NCI-H510A (cell line): ENCODE data around the gene SVEP1.
"Not testable (repeated sequence)": the region's sequence is repeated elsewhere in the genome, so short reads cannot be mapped to it uniquely, and the experiment has no call there.

Experiments used
- DNase-seq: peaks from one replicate; lab custom pipeline; 2025; lab: John Stamatoyannopoulos, UW

SVEP1 gene

DNA sequence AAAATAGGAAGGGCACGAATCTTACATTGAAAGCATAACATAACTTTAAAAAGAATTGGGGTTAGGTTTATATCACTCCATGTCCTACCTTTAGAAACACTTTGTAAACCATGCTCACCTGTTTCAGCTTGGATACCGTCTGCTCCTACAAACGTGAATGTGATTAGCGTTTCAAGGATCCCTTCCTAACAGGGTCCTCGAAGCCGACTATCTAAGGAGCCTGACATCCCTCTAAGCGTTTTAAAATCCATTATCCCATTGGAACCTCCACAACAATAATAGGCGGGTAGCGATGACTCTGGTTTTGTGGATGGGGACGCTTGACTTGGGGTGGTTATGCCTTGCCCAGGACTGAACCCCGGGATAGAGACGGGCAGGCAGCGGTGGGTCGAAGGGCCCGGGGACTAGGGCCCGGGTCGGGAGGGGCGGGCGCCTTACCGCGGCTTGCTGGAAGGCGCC is 937 bp downstream of the SVEP1 start:
- no peak for DNase-seq

DNA sequence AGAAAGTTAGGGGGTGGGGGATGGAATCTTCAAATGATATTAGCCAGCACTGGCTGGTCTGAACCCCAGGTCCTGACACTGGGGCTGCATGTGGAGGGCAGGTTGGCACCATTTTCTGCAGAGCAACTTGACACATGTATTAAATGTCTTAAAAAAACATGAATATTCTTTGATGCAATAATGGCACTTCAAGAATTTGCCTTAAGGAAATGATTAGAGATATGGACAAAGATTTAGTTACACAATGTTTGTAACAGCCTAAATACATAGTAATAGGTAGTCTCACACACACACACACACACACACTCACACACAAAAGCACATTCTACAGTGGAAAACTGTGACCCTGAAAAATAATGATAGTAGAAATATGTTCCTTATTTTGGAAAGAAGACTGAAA is 3.6 kb downstream of the SVEP1 start:
- no peak for DNase-seq

GRCh38 chr9:110575169-110575568 is 4.4 kb downstream of the SVEP1 start:
- DNase-seq, result no peak

DNA sequence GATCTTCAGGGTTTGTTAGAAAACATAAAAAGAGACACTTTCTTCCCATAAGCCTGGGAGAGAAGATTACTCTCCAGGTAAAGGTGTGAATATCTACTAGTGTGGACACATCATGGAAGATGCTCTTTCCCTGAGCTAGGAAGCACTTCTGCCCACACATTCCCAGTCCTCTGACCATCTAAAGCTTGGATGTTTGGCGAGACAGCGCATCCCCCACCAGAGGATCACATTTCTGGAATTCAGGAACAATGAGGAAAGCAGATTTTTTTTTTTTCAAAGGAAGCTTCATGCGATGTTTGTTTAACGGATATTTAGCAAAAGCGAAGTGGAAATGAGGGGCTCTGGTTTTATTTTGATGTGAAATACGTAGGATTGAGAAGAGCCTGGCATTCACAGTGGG is 6.2 kb downstream of the SVEP1 start:
- DNase-seq, result no peak

DNA sequence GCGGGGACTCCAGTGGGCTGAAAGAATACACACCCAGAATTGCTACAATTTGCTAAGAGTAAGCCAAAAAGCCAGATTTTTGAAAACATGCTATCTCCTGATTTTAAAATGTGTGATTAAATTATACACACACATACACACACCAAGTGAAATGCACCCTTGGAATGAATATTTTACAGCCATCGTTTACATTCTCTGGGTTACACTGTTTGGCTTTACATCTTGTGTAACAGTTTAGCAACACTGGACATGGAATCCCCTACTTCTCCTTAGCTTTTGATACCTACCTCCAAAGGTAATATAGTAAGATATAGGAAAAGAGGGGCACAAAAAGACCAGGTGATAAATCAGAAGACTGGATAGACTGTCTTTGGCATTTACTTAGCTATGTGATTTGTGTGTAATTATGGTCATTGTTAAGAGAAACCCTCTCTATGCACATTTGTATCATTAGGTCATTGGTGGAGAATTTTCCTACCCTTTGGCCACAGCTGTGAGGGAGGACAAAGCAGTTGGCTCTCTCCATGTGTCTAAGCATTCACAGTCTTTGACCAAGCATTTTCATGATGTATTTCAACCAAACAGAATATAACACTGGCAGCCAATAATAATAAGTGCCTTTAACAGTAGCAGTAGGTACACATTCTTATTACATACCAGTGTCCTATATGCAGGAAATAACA is 7.6 kb downstream of the SVEP1 start:
- no peak for DNase-seq

DNA sequence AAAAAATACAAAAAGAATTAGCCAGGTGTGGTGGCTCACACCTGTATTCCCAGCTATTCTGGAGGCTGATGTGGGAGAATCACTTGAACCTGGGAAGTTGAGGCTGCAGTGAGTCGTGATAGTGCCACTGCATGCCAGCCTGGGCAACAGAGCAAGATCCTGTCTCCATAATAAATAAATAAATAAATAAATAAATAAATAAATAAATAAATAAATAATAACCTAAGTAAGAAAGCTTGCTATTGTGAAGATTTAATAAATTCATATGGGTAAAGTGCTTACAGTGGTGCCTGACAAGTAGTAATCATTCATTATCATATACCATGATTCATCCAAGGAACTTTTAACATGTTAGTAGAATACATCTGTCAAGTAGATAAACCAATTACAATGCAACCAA is 13.4 kb downstream of the SVEP1 start:
- no peak for DNase-seq

GRCh38 chr9:110561826-110562225 is 17.7 kb downstream of the SVEP1 start:
- DNase-seq, result no peak

DNA sequence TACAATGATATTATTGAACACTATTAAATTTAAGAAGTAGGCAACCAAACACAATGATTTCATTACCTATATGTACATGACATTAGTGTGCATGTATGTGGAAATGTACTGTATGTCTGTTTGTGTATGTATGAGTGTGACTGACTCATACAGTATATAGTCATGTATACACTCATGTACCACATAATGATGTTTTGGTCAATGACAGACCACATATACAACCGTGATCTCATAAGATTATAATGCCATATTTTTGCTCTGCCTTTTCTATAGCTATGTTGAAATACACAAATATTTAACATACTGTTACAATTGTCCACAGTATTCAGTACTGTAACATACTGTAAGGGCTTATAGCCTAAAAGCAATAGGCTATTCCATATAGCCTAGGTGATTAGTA is 19.7 kb downstream of the SVEP1 start:
- no peak for DNase-seq

- no peak for DNase-seq
Observed at GRCh38 chr9:110555551-110556331, 23.8 kb downstream of the SVEP1 start.

DNA sequence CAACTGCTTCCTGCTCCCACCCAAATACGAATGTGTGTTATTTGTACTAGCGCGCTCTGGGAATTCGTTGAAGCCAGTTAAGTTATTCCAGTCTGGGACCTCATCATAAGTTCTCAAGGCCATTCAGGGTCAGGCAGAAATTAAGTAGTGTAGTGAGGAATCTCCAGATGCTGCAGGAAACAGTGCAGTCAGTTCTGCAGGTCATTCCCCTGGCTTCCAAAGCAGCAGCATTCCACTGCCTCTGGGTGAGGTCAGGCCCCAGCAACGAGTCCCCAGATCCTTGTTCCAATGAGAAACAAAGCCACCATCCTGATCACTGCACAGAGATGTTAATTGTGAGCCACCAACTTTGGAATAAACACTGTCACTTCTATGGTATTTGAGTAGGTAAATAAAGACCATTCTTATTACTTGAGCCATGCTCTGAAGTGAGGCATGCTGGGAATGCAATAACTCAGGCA is 33.1 kb downstream of the SVEP1 start:
- no peak for DNase-seq

DNA sequence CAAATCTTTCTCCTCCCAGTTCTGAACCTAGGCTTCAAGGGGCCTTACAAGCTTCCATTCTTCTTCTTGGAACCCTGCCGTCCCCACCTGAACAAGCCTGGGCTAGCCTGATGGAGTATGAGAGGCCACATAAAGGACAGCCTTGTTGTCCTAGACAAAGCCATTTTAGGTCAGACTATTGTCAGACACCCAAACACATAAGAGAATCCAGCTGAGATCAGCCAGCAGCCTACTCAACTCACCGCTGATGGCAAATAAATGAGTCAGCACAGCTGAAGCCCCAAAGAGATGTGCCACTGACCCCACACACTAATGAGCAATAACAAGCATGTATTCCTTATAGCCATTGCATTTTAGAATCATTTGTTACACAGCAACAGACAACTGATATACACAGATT is 33.8 kb downstream of the SVEP1 start:
- no peak for DNase-seq

DNA sequence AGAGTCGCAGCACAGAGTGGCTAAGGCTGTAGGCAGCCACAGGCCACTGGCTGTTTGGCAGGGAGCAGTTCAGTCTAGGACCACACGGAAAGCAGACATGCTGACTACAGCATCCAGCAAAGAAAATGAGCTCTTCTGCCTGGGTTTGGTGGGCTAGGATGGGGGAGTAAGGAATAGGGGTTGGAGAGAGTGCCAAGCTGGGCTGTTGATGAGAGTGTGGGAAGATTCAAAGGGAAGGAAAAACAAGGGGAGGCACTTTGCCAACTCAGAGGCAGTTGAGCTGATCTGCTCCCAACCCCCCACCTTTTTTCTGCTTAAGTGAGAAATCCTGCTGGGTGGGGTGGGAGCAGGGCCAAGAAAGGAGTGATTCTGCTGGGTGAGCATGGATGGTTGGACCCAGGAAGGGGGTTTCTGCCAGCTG is 35.9 kb downstream of the SVEP1 start:
- no peak for DNase-seq

DNA sequence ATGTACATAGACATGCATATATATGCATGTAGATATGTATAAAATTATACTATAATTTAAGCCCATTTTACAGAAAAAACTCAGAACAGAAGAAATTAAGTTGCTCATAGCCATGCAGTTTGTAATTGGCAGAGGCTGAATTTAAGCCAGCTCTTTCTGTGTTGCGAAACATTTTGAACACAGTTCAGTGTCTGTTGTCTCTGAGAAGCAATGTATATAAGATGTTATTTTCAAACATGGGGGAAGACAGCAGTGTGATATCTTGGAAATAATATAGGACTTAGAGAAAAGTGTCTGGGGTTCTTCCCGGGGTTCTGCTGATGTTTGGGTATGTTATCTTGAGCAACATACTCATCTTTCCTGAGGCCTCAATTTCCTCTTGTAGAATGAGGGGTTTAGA is 37.6 kb downstream of the SVEP1 start:
- no peak for DNase-seq

DNA sequence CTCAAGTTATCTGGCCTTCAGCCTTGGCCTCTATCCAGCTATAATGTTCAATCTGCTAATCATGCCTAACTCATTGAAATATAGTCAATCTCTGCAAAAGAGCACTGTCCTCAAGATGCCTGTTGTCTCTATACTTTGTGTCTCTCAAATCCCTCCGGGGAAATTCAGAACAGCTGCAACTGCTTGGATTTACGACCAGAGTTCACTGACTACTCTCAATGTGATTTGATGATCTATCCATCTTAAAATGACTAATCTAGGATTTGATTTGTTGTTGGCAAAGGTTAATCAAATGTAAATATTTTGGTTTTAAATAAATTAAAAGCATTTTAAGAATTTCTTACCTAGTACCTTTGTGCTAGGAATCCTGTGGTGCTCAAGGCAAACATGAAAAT is 40.9 kb downstream of the SVEP1 start:
- DNase-seq, result no peak

GRCh38 chr9:110537841-110538646 is 41.5 kb downstream of the SVEP1 start:
- no peak for DNase-seq

GRCh38 chr9:110536822-110537221 is 42.7 kb downstream of the SVEP1 start:
- DNase-seq, result no peak

DNA sequence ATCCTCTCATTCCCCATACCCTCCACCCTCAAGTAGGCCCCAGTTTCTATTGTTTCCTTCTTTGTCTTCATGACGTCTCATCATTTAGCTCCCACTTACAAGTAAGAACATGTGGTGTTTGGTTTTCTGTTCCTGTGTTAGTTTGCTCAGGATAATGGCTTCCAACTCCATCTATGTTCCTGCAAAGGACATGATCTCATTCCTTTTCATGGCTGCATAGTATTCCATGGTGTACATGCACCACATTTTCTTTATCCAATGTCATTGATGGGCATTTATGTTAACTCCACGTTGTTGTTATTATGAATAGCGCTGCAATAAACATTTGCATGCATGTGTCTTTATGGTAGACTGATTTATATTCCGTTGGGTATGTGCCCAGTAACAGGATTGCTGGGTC is 45.4 kb downstream of the SVEP1 start:
- not testable (repeated sequence) for DNase-seq

- no peak for DNase-seq
Observed at GRCh38 chr9:110532908-110533665, 46.5 kb downstream of the SVEP1 start.

DNA sequence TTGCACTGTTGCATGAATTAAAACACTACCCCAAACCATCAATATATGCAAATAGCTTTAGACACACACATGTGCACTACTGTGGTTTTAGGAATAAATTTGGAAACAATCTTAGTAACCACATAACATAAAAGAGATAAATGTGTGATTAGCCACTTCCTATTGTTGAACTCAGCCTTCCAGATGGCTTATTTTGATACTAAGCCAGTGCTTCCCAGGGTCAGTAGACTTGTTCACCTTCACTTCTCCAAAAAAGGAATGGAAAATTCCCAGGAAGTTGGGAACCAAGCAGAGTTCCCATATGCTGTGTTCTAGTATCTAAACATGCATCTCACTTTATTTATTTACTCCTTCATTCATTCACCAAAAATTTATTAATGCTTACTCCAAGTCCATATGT is 47.8 kb downstream of the SVEP1 start:
- no peak for DNase-seq

DNA sequence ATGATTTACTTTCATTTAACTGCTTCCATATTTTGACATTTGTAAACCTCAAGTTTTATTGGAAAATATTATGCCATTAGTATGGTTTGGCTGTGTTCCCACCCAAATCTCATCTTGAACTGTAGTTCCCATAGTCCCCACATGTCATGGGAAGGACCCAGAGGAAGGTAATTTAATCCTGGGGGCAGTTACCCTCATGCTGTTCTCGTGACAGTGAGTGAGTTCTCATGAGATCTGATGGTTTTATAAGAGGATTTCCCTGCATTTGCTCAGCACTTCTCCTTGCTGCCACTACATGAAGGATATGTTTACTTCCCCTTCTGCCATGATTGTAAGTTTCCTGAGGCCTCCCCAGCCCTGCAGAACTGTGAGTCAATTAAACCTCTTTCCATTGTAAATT is 48.3 kb downstream of the SVEP1 start:
- not testable (repeated sequence) for DNase-seq

GRCh38 chr9:110528645-110529044 is 50.9 kb downstream of the SVEP1 start:
- no peak for DNase-seq

DNA sequence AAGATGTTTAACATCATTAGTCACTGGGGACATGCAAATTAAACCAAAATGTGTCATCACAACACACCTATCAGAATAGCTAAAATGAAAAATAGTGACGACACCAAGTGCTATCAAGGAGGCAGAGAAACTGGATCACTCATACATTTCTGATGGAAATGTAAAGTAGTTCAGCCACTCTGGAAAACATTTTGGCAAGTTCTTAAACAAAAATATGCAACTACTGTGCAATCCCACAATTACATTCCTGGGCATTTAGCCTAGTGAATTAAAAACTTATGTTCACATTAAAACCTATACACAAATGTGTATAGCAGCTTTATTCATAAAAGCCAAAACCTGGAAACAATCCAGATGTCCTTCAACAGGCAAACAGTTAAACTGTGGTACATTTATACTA is 53.1 kb downstream of the SVEP1 start:
- DNase-seq, result no peak
